ENCODE measurements around the gene NFKBIE.

NFKBIE gene

DNA sequence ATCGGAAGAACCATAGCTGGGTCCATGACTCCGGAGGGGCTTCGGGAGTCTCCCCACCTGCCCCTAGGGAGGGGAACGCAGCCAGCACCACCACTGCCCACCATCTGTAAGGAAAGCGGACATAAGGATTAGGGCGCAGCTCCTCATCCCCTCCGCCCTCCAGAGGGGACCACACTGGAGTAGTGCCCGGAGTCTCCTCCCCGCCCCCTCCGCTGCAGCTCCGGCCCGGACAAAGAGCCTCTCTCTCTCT lies 8.7 kb downstream of the NFKBIE start:
- Histone ChIP-seq H3K9me2 (ENCODE audit: low read depth, low read length) (no peaks in the 10 kb centered on the region), H3K79me2 (ENCODE audit: insufficient read depth, low read length) (no peaks in the 10 kb centered on the region), H3K4me3 (ENCODE audit: low read depth, low read length, poor library complexity, severe bottlenecking) (peak overlapping the region; percentile 95), H3K27ac (ENCODE audit: low read depth, low read length, poor library complexity, severe bottlenecking) (peak overlapping the region; percentile 71), H3K4me2 (ENCODE audit: low read length) (peak overlapping the region; percentile 95), H4K20me1 (ENCODE audit: insufficient read depth, low read length) (no peaks in the 10 kb centered on the region), H3K4me1 (ENCODE audit: insufficient read depth, low read length, severe bottlenecking) (peaks cover 58% of the 10 kb centered on the region), H3K27me3 (ENCODE audit: insufficient read depth, low read length) (no peaks in the 10 kb centered on the region), H3K36me3 (ENCODE audit: insufficient read depth, low read length) (peaks cover 54% of the 10 kb centered on the region), H3K9ac (ENCODE audit: low read length) (peak overlapping the region; percentile 85), H3K9me3 (ENCODE audit: low read length) (no peaks in the 10 kb centered on the region), H2AFZ (ENCODE audit: low read length) (no peak overlapping the region), H3F3A (ENCODE audit: insufficient read depth, low read length) (peaks cover 29% of the 10 kb centered on the region)
- no peak for TF ChIP-seq EZH2 (IDR thresholded peaks at IDR 0.05; ENCODE audit: borderline replicate concordance, low read length)
- TF ChIP-seq, protein P1, sequence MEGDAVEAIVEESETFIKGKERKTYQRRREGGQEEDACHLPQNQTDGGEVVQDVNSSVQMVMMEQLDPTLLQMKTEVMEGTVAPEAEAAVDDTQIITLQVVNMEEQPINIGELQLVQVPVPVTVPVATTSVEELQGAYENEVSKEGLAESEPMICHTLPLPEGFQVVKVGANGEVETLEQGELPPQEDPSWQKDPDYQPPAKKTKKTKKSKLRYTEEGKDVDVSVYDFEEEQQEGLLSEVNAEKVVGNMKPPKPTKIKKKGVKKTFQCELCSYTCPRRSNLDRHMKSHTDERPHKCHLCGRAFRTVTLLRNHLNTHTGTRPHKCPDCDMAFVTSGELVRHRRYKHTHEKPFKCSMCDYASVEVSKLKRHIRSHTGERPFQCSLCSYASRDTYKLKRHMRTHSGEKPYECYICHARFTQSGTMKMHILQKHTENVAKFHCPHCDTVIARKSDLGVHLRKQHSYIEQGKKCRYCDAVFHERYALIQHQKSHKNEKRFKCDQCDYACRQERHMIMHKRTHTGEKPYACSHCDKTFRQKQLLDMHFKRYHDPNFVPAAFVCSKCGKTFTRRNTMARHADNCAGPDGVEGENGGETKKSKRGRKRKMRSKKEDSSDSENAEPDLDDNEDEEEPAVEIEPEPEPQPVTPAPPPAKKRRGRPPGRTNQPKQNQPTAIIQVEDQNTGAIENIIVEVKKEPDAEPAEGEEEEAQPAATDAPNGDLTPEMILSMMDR (IDR thresholded peaks at IDR 0.05; ENCODE audit: low read length): no peak

DNA sequence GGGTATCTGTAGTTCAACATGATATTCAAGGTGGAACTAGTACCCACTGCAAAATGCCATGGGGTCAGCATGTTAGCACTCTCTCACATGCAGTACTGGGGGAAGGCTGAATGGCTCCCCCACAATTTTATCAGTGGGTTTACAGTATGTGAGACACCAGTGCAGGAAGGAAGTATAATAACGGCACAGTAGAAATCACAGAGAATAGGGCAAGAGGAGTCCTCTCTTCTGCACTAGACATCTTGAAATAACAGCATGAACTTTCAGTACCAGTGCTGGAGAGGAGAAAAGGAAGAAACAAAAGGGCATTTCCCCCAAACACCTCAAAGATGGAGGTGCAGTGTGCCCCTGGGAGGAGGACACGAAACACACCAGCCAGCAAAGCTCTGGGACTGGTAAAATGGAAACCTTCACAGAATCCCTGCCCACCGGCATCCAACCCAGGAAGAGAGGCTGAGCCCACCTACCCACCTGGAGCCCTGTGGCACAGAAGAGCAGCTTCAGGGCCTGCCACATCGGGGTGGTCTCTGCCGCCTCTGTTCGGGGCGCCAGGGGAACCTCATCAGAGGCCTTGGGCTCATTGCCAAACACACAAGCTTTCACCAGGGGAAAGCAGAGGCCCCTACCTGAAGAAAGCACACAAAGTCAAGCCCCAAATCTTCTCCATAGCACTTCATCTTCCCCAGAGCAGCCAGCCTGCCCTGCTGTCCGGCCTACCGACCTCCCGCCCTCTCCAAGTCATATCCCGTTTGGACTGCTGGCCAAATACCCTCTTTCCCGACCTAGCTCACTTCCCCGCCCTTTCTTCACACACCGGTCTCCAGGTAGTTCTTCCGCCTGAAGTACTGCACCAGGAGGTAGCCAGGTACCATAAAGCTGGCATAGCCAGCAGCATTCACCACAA lies 9.2 kb downstream of the NFKBIE start:
- peak overlapping the region; percentile 71 for H3K27ac ChIP-seq (ENCODE audit: low read depth, low read length, poor library complexity, severe bottlenecking)
- no peaks in the 10 kb centered on the region for H4K20me1 ChIP-seq (ENCODE audit: insufficient read depth, low read length)
- no peaks in the 10 kb centered on the region for H3K9me3 ChIP-seq (ENCODE audit: low read length)
- H3K9me2 ChIP-seq (ENCODE audit: low read depth, low read length): no peaks in the 10 kb centered on the region
- H3K9ac ChIP-seq (ENCODE audit: low read length): peak overlapping the region; percentile 85
- H3F3A ChIP-seq (ENCODE audit: insufficient read depth, low read length): peaks cover 33% of the 10 kb centered on the region
- peak overlapping the region; percentile 95 for H3K4me2 ChIP-seq (ENCODE audit: low read length)
- H3K36me3 ChIP-seq (ENCODE audit: insufficient read depth, low read length): peaks cover 58% of the 10 kb centered on the region
- no peak overlapping the region for H2AFZ ChIP-seq (ENCODE audit: low read length)
- H3K27me3 ChIP-seq (ENCODE audit: insufficient read depth, low read length): no peaks in the 10 kb centered on the region
- peaks cover 52% of the 10 kb centered on the region for H3K4me1 ChIP-seq (ENCODE audit: insufficient read depth, low read length, severe bottlenecking)
- no peaks in the 10 kb centered on the region for H3K79me2 ChIP-seq (ENCODE audit: insufficient read depth, low read length)
- TF ChIP-seq EZH2 (IDR thresholded peaks at IDR 0.05; ENCODE audit: borderline replicate concordance, low read length): no peak
- TF ChIP-seq, protein P1 (IDR thresholded peaks at IDR 0.05; ENCODE audit: low read length): no peak
- peak overlapping the region; percentile 95 for H3K4me3 ChIP-seq (ENCODE audit: low read depth, low read length, poor library complexity, severe bottlenecking)

DNA sequence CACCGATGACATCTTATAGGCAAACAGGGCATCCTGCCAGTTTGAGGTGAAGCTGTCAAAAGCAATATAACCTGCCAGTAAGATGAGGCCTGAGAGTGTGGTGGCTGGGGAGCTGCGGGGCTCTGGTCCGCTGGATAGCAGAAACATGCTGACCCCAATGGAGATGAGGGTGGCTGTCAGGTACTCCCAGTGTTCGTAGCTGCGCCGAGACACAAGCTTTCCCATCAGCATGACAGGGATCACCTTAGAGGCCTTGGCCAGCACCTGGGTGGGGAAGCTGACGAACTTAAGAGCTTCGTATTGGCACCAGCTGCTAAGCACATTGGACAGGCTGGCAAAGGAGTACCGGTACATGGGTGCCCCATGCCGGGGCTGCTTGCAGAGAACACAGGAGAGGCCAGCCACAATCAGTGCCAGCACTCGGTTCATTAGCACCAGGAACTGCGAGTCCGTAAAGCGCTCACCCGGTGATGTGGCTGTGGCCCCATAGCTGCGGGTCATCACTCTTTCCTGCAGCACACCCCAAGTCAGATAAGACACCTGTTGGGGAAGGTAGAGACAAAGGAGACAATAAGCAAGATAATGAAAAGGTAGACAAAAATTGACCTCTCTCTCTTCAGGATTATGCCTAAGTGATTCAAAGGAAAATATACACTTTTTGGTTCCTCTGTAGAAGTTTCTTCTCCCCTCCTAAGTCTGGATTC lies 10.1 kb downstream of the NFKBIE start:
- H3K9ac ChIP-seq (ENCODE audit: low read length): no peak overlapping the region; the same call in 1 of the 2 replicates
- no peak overlapping the region for H2AFZ ChIP-seq (ENCODE audit: low read length)
- TF ChIP-seq, protein P1 (IDR thresholded peaks at IDR 0.05; ENCODE audit: low read length): no peak
- no peak for TF ChIP-seq EZH2 (IDR thresholded peaks at IDR 0.05; ENCODE audit: borderline replicate concordance, low read length)
- H3K9me2 ChIP-seq (ENCODE audit: low read depth, low read length): no peaks in the 10 kb centered on the region
- H4K20me1 ChIP-seq (ENCODE audit: insufficient read depth, low read length): no peaks in the 10 kb centered on the region
- H3K4me3 ChIP-seq (ENCODE audit: low read depth, low read length, poor library complexity, severe bottlenecking): peak overlapping the region; percentile 95
- no peaks in the 10 kb centered on the region for H3K27me3 ChIP-seq (ENCODE audit: insufficient read depth, low read length)
- H3K9me3 ChIP-seq (ENCODE audit: low read length): no peaks in the 10 kb centered on the region
- H3K4me1 ChIP-seq (ENCODE audit: insufficient read depth, low read length, severe bottlenecking): peaks cover 44% of the 10 kb centered on the region
- H3K79me2 ChIP-seq (ENCODE audit: insufficient read depth, low read length): no peaks in the 10 kb centered on the region
- peak overlapping the region; percentile 95 for H3K4me2 ChIP-seq (ENCODE audit: low read length)
- H3K27ac ChIP-seq (ENCODE audit: low read depth, low read length, poor library complexity, severe bottlenecking): peak overlapping the region; percentile 71
- H3F3A ChIP-seq (ENCODE audit: insufficient read depth, low read length): peaks cover 33% of the 10 kb centered on the region
- peaks cover 64% of the 10 kb centered on the region for H3K36me3 ChIP-seq (ENCODE audit: insufficient read depth, low read length)

All from OCI-LY1 (cell line).